ENCODE measurements around the gene CLEC11A.

The CLEC11A gene, protein sequence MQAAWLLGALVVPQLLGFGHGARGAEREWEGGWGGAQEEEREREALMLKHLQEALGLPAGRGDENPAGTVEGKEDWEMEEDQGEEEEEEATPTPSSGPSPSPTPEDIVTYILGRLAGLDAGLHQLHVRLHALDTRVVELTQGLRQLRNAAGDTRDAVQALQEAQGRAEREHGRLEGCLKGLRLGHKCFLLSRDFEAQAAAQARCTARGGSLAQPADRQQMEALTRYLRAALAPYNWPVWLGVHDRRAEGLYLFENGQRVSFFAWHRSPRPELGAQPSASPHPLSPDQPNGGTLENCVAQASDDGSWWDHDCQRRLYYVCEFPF

DNA sequence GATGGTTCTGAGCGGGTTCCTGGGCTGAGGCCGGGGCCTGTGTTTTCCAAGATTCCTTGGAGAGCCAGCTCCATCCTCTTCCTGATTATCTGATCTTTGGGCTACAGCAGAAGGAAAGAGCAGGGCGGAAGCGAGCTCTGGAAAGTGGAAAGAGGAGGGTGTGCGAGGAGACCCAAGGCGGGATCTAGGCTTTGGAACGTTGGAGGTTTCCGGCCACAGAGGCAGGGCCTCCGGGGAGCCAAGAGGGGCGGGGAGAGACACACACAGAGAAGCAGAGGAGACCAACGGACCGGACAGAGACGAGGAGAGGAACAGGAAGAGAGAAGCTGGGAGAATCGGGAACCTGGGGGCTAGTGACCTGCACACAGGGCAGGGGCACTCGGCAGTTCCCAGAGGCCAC, at the start of gene CLEC11A:
CLEC11A (plus strand) TSS at position 296 of the 400 bp plus-strand sequence. CDS start 162 bp downstream, outside the sequence.
- DNase-seq, result no peak

DNA sequence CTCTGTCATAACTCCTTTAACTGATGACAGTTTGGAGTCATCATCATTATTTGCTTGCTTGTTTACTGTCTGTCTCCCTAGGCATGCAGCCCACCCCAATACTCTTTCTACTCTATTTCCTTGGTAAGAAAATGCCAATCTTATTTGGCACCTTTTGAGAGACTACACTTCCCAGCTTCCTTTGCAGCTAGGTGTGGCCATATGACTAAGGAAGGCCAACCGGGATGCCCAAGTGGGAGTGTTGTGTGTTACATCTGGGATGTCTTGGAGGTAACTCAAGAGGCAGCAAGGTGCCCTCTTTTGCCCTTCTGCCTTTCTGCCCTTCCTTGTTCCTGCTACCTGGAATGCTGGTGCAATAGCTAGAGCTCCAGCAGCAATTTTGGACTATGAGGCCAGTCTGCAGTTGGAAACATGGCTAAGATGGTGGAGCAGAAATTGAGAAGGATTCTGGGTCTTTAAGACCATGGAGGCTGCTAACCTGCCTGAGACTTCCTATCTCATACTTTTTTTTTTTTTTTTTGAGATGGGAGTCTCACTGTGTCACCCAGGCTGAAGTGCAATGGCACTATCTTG, 46.5 kb upstream of the CLEC11A start:
- DNase-seq, result no peak

DNA sequence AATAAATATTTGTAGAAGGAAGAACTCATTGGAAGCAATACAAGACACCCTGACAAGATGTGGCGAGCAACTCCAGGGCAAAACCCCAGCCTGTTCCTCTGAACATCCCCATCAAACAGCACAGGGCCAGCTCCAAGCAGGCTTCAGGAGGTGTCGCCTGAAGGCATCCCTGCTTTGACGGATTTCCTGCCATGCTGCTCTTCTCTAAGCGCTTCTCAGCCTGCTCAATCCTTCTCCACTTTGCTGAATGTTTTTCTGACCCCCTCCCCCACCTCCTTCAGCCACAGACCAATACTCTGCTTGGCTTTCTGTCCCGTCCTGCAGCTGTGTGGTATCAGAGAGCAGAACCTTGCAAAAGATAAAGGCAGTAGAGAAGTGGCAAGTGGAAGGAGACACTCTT, 45.5 kb upstream of the CLEC11A start:
- no peak for DNase-seq

DNA sequence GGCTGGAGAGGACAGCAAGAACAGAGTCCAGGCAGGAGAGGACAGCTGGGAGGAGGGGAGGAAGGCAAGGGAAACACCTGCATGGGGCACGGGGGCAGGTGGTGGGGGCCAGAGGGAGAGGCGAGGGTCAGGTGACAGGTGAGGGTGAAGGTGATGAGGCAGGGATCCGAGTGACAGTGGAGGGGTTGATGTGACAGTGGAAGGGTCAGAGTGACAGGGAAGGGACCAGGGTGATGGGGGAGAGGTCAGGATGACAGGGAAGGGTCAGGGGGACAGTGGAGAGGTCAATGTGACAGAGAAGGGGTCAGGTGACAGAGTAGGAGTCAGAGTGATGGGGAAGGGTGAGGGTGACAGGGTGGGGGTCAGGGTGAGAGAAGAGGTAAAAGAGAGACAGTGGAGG, 44.8 kb upstream of the CLEC11A start:
- DNase-seq, result no peak

DNA sequence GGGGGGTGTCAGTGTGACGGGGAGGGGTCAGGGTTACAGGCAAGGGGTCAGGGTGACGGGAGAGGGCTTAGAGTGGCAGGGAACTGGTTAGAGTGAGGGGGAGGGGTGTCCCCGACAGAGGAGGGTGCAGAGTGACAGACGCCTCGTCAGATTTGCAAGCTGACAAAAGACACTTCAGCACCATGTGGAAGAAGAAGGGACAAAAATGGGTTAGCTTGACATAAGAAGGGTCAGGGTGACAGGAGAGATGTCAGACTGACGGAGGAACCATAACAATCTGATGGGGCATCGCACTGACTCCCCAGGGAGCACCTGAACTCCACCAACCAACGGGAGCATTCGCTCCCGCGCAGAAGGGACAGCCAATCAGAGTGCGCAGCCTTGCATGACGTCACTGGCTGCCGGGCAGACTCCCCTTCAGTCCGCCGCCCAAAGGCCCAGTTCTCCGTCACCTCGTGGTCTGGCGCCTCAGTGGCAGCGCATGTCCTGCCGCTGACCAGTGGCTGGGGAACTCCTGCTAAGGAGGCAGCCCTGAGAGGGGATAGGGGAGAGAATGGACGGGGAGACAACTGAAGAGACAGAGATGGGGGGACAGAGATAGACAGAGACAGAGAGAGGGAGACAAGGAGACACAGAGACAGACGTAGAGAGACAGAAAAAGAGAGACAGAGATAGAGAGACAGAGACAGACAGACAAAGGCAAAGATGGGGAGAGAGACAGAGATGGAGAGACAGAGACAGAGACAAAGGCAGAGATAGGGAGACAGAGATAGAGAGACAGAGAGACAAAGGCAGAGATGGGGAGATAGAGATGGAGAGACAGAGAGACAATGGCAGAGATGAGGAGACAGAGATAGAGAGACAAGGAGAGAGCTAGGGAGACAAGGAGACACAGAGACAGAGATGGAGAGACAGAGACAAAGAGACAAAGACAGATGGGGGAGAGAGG, 43.7 kb upstream of the CLEC11A start:
- no peak for DNase-seq

DNA sequence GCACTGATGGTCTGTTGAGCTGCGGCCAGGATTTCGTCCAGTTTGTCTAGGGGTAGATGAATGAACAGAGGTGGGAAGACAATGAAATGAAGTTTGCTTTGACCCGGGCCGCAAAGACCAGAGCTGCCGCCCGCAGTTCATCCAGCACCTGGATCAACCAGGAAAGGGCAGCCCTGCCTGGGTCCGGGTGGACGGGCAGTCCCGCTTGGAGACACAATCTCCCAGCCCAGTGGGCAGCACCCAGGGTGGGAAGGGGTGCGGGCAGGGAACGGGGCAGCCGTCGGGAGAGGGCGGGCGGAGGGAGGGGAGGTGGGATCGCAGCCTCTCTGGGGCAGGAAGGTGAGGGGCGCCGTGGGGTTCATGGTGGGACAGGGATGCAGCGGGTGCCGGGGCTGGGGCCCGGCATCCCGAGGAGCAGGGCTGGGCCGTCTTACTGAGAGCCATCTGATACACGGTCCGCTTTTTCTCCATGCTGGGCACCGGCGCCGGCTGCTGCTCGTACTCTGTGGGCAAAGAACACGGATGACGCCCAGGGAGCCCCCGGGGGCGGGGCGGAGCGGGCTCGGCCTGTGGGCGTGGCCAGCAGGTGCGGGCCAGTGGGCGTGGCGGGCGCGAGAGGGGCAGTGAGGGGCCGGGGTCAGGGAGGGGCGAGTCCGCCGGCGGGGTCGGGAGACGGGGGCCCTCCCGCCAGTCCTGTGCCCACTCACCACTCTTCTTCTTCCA, 36.7 kb upstream of the CLEC11A start:
- DNase-seq, result no peak

DNA sequence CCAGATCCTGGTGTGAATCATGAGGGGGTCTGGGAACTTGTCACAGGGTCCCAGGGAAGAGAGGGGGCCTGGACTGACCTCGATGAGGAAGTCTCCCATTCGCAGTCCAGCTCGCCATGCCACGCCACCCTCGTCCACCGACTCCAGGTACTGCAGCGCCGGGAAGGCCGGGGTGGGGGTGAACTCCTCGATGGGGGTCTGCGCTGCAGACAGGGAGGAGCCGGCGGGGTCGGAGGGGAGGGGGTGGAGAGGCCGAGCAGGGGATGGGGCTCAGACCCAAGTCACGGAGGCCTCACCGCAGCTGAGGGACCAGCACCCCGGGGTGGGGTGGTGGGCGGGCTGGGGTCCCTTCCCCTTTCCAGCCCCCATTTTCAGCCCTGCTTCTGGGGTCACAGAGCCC, 34.4 kb upstream of the CLEC11A start:
- no peak for DNase-seq

DNA sequence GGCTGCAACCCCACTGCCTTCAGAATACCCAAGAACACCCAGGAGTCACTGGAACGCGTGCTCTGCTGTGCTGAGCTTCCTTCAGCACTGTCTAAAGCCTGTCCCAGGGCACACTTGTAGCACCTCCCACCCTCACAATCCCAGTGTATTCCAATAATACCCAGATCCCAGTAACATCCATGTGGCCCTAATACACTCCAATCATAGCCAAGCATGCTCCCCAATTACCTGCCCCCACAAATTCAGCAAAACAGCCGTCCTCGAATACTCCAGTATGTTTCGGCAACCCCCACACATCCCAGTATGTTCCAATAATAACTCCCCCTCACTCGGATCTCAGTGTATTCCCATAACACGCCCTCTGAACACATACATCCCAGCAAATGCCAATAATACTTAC, 32.7 kb upstream of the CLEC11A start:
- DNase-seq, result no peak

DNA sequence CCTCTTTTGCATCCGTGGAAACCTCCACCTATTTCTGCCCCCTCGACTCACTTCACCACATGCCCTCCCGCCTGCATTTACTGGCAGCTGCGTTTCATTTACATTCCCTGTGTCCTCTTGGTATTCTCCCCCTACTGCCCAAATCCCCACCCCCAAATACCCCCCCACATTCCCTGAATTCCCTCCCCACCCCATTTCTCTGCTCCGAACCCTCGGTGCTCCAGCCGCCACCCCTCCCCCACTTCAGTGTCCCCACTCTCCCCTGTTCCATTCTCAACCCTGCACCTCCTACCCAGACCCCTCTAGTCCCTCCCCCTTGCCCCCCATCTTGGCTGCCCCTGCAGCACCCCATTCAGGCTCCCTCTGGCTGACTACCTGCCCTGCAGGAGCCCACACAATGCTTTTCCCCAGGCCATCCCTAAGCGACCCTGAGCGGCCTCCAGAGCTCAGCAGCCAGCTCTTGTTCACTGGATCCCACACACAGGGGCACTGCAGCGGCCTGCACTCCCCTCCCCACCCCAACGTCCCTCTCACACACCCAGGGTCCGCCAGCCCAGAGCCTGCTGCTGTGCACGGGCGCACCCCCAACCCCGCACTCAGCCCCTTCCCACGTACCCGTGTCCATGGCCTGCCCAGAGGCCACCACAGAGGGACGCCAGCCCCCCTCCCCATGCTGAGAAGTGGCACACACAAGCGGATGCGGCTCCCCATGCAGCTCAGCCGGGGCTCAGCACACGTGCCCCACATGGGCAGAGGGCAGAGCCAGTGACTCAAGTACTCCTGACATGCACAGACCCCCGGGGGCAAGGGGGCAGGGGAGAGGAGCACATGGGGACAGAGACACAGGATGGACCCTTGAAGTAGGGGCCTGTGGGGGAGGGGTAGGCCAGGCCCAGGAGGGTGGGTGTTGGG, 29.8 kb upstream of the CLEC11A start:
- DNase-seq, result no peak

DNA sequence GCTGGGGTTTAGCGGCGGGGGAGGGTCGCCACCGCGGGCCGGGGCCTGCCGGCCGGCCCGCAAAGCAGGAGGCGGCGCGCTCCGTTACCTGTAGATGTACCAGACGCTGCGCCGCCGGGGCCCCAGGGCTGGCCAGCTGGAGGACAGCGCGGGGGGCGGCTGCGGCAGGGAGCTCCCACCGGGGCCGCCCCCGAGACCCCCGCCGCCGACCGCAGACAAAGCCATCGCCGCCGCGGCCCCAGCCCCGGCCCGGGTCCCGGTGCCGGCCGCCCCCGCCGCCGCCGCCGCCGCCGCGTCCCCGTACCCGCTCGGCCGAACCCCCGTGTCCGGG, 28.4 kb upstream of the CLEC11A start:
- DNase-seq, result no peak

DNA sequence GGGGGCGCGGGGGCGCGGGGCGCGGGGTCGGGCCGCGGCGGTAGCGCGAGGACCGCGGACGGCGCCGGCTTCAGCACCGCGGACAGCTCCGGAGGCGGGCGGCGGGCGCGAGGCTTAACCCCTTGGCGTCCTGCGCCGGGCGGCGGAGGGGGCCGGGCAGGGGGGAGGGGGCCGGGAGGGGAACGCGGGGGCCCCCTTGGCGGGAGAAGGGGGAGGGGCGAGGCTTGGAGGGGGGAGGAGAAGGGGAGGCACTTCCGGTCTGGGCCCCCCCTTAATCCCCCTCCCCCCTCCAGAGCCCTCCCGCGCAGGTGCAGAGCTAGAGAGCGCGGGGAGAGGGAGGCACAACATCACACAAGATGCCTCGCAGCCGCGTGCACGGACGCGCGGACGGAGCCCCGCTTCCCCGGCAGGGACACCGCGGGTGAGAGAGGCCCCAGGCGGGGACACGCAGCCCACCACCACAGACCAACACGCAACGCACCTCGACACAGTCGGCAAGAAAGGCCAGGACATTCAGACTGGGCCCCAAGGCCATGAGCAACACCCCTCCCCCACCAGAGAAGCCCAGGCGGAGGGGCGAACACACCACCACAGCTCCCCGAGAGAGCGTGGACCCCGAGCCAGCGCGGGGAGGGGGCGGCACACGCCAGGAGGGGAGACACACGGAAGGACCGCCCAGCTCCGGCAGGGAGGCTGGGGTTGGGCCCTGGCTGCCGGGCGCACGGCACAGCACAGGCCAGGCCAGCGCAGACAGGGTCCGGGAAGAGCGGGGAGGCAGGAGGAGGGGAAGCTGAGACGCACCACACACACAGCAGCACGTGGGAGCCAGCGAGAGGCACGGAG, 27.7 kb upstream of the CLEC11A start:
- DNase-seq, result no peak

DNA sequence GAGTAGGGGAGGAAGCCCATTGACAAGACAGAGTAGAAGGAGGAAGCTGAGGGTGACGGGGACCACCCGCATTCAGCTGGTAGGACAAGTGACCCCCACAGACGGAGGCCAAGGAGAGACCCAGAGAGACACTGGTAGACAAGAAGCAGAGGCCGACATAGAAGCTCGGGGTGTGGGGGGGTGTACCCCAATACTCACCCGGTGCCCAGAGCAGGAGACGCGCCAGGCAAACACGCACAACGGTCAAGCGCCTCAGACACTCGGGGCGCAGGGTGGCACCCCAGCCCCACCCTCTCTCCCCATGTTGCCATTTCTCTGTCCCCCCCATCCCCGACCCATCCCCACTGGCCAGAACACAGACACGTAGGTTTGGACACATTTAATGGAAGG, 27.1 kb upstream of the CLEC11A start:
- DNase-seq, result no peak

DNA sequence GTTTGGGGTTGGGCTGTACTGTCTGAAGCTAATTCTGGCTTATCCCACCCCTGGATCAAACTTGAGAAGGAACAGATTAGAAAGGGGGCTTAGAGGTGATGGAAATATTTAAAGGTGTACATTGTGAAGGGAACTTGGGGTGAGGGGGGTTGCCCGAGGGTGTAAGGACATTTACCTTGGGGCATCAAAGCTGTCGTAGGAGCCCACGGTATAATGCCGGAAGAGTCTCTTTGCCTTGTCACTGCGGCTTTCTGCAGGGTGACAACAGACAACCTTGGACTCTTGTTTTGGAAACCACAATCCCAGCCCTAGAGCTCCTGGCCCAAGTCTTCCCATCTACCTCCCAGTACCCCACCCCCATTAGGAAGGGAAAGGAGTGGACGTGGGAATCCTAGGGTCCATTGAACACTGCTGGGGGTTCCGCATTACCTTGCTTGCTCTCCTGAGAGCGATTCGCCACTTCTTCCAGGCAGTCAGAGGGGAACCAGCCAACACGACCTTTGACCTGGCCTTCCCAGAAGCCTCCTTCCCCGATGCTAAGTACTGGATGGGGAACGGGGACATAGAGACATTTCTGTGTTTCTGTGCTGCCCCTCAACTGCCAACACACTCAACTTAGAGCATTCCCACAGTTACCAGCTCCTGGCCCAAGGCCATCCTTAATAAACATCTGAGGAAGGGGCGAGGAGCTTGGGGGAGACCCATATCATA, 25.6 kb upstream of the CLEC11A start:
- DNase-seq, result no peak

DNA sequence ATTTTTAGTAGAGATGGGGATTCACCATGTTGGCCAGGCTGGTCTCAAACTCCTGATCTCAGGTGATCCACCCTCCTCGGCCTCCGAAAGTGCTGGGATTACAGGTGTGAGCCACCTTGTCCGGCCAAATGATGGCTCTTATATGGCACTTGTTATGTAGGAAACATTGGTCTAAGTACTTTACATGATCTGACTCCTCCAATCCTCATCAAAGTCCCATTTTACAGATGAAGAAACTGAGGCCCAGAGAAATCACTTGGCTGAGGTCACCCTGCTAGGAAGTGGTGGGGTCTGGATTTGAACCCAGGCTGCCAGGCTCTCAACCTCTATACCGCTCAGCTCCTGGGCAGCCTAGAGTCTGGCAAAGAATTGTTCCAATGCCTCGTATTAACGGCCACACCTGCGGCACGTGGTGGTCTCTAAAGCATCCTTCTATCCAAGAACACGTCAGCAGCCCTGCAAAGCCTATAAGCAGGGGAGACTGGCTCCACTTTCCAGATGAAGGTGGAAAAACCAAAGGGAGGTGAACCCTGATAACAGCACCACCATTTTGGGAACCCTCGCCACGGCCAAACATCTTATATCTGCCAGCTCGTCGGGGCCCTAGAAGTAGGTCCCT, 21.7 kb upstream of the CLEC11A start:
- no peak for DNase-seq

DNA sequence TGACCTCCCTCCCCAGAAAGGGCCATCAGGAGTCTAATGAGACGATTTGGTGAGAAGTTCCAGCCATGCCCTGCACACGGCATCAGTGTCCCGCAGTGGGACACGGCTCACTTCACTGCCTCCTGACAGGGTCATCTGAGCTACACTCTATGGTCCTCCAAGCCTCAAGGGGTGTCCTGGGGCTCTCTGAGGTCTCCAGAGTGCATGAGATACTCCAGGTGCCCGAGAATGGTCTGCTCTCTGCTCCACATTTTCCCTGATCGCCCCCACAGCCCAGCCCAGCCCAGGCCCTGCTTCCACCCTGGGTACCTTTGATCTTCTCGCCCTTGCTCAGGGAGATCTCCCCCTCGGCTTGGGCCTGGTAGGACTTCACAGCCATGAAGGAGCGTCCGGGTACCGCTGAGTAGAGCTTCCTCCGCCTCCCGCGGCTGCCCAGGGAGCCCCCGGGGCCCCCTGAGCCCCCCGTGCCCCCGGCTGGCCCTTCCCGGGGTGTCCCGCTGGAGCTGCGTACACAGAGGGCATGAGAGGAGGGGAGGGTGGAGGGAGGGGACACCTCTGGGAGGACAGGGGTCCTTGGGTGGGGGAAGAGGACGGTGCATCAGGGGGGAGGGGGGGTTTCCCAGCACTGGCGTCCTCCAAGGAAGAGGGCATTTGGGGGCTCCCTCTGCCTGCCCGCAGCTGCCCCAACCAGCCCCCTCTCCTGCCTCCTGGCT, 20.9 kb upstream of the CLEC11A start:
- no peak for DNase-seq

DNA sequence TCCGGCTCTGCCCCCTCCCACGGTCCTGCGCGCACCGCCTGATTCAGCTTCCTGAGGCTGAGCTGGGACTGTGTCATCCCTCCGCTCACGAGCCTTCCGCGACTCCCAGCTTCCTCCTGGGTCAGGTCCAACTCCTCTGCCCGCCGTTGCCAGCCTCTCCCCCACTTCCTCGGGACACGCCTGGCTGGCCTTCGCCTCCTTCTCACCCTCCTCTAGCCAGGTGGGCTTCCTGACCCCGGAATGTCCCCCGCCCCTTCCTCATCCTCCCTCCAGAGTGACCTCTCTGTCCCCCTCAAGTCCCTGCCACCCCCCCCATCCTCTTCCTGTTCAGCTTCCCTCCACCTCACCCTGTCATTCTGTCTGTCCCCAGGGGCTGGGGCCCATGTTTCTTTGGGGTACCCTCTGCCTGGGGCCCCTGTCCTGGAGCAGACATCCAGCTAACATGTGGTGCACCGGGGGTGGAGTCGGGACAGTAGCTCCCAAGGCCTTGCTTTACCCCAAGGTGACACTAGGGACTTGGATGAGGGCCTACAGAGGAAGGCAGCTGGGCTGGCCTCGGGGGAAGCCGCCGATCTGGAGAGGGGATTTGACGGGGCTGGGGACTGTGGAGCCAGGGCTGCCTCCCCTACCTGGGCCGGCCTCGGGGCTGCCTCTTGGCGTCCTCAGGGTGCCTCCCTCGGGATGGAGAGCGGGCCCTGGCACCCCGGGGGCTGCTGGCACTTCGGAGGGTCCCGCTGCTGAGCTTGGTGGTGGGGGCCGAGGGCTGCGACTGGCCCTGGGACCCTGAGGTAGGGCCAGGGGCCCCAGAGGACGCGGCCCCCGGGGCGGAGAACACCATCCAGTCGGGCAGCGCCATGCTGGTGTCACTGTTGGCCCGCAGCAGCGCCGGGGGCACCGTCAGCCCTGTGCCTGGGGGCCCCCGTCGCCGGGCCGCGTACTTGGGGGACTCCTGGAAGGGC, 20.0 kb upstream of the CLEC11A start:
- no peak for DNase-seq

DNA sequence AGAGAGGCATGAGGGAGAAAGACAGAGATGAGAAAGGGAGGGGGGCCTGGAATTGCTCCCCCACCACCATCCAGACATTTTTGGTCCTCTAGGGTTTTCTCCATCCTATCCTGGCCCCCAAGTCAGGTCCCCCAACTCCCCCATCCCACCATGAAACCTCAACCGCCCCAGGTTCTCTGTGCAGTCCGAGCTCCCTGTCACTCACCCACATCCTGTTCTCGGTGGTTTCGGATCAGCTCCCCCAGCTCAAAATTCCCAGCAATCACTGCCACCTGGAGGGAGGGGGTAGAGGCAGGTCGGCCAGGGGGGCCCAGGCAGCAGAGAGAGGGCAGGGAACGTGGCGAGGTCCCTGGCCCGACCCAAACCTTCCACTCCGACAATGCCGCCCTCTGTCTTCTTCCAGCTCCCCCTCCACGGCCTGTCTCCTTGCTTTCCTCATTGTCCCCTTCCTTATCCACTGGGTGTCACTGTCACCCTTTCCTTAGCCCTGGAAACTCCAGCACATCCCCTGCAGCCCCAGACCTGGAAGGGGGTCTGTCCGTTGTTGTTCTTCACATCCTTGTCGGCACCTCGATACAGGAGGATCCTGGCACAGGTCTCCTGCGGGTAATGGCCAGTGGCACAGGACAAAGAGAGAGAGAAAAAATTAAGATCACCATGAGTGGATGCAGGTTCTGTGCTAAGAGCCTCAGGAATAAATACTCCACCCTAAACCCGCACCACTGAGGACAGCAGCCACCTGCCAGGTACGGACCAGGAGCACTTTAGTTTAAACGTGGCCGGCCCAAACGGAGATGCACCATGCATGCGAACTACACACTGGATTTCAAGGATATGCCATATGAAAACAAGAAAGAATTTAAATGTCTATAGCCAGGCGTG, 19.0 kb upstream of the CLEC11A start:
- DNase-seq, result no peak
